GM21526 (cell line): ENCODE results near the gene USP17L12.
"Not testable (repeated sequence)": the region's sequence is repeated elsewhere in the genome, so short reads cannot be mapped to it uniquely, and the experiment has no call there.

Experiments used
- ATAC-seq: cut with Tn5 transposase; IDR thresholded peaks from one replicate; pipeline ENCODE4 v1.9.1; 2021; ENCODE audit warnings: moderate library complexity; ENCODE audit not compliant: unreplicated experiment, low FRiP score

Gene USP17L12, protein sequence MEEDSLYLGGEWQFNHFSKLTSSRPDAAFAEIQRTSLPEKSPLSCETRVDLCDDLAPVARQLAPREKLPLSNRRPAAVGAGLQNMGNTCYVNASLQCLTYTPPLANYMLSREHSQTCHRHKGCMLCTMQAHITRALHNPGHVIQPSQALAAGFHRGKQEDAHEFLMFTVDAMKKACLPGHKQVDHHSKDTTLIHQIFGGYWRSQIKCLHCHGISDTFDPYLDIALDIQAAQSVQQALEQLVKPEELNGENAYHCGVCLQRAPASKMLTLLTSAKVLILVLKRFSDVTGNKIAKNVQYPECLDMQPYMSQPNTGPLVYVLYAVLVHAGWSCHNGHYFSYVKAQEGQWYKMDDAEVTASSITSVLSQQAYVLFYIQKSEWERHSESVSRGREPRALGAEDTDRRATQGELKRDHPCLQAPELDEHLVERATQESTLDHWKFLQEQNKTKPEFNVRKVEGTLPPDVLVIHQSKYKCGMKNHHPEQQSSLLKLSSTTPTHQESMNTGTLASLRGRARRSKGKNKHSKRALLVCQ

DNA sequence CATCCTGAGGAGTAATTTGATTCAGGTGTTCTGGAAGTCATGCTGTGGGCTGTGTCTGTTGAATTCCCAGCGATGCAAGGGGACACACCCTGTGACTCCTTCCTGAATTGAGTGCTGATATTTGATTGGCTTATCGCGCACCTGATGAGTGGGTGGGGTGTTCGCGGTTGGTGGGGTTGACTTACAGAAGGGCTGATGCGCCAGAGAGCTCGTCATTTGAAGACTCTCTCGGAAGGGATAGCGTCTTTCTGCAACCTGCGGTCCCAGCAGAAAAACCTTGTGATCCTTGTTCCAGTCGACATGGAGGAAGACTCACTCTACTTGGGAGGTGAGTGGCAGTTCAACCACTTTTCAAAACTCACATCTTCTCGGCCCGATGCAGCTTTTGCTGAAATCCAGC, at the start of gene USP17L12:
Gene USP17L12, plus strand, starts transcription at position 301 of the 400 bp plus-strand sequence. Its CDS starts 0 bp downstream, at position 301.
- ATAC-seq: not testable (repeated sequence)

DNA sequence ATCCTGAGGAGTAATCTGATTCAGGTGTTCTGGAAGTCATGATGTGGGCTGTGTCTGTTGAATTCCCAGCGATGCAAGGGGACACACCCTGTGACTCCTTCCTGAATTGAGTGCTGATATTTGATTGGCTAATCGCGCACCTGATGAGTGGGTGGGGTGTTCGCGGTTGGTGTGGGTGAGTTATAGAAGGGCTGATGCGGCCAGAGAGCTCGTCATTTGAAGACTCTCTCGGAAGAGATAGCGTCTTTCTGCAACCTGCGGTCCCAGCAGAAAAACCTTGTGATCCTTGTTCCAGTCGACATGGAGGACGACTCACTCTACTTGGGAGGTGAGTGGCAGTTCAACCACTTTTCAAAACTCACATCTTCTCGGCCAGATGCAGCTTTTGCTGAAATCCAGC, 9.6 kb upstream of the USP17L12 start, which contains the start of gene USP17L10:
Gene USP17L10, plus strand, starts transcription at position 301 of the 400 bp plus-strand sequence. Its CDS starts 0 bp downstream, at position 301.
- not testable (repeated sequence) for ATAC-seq

DNA sequence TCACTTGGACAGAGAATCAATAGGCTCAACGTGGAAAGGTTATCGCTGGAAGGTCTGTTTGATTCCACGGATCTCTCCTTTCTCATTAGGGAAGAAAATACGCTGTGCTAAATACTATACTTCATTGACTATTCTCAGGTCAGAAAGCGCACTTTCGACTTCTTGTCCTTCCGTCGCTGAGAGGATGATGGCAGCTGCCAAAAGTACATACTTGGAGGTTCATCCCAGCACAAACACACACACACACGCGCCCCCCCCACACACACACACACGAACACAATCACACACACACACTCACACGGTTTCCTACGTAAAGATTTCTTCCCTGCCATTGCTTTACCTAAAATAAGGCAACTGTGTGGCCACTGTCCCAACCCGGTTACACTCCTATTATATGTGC, 5.3 kb upstream of the USP17L12 start:
- not testable (repeated sequence) for ATAC-seq

GRCh38 chr4:9215105-9215504, 4.8 kb upstream of the USP17L12 start, which contains the start of gene USP17L11:
TSS of gene USP17L11 (plus strand) at chr4:9215405. CDS start at chr4:9215405, 0 bp downstream.
- not testable (repeated sequence) for ATAC-seq

GRCh38 chr4:9224596-9224995, 4.6 kb downstream of the USP17L12 start, which contains the start of gene USP17L13:
TSS of gene USP17L13 (plus strand) at chr4:9224896. CDS start at chr4:9224896, 0 bp downstream.
- ATAC-seq: not testable (repeated sequence)

GRCh38 chr4:9230249-9230648, 10.3 kb downstream of the USP17L12 start:
- ATAC-seq: not testable (repeated sequence)

- ATAC-seq: not testable (repeated sequence)
Observed at GRCh38 chr4:9234085-9234484, 14.1 kb downstream of the USP17L12 start, which contains the start of gene USP17L15. TSS of gene USP17L15 (plus strand) at chr4:9234385. CDS start at chr4:9234385, 0 bp downstream.

DNA sequence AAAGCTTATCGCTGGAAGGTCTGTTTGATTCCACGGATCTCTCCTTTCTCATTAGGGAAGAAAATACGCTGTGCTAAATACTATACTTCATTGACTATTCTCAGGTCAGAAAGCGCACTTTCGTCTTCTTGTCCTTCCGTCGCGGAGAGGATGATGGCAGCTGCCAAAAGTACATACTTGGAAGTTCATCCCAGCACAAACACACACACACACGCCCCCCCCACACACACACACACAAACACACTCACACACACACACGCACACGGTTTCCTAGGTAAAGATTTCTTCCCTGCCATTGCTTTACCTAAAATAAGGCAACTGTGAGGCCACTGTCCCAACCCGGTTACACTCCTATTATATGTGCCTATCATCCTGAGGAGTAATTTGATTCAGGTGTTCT, 18.5 kb downstream of the USP17L12 start:
- ATAC-seq: not testable (repeated sequence)

DNA sequence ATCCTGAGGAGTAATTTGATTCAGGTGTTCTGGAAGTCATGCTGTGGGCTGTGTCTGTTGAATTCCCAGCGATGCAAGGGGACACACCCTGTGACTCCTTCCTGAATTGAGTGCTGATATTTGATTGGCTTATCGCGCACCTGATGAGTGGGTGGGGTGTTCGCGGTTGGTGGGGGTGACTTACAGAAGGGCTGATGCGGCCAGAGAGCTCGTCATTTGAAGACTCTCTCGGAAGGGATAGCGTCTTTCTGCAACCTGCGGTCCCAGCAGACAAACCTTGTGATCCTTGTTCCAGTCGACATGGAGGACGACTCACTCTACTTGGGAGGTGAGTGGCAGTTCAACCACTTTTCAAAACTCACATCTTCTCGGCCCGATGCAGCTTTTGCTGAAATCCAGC, 23.6 kb downstream of the USP17L12 start, which contains the start of gene USP17L17:
Gene USP17L17, plus strand, starts transcription at position 301 of the 400 bp plus-strand sequence. Its CDS starts 0 bp downstream, at position 301.
- ATAC-seq: not testable (repeated sequence)

DNA sequence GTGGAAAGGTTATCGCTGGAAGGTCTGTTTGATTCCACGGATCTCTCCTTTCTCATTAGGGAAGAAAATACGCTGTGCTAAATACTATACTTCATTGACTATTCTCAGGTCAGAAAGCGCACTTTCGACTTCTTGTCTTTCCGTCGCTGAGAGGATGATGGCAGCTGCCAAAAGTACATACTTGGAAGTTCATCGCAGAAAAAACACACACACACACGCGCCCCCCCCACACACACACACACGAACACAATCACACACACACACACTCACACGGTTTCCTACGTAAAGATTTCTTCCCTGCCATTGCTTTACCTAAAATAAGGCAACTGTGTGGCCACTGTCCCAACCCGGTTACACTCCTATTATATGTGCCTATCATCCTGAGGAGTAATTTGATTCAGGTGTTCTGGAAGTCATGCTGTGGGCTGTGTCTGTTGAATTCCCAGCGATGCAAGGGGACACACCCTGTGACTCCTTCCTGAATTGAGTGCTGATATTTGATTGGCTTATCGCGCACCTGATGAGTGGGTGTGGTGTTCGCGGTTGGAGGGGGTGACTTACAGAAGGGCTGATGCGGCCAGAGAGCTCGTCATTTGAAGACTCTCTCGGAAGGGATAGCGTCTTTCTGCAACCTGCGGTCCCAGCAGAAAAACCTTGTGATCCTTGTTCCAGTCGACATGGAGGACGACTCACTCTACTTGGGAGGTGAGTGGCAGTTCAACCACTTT, 28.2 kb downstream of the USP17L12 start, which contains the start of gene USP17L18:
Gene USP17L18, plus strand, starts transcription at position 678 of the 728 bp plus-strand sequence. Its CDS starts 0 bp downstream, at position 678.
- not testable (repeated sequence) for ATAC-seq

DNA sequence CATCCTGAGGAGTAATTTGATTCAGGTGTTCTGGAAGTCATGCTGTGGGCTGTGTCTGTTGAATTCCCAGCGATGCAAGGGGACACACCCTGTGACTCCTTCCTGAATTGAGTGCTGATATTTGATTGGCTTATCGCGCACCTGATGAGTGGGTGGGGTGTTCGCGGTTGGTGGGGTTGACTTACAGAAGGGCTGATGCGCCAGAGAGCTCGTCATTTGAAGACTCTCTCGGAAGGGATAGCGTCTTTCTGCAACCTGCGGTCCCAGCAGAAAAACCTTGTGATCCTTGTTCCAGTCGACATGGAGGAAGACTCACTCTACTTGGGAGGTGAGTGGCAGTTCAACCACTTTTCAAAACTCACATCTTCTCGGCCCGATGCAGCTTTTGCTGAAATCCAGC, 33.1 kb downstream of the USP17L12 start, which contains the start of gene USP17L19:
Gene USP17L19, plus strand, starts transcription at position 301 of the 400 bp plus-strand sequence. Its CDS starts 0 bp downstream, at position 301.
- ATAC-seq: not testable (repeated sequence)

DNA sequence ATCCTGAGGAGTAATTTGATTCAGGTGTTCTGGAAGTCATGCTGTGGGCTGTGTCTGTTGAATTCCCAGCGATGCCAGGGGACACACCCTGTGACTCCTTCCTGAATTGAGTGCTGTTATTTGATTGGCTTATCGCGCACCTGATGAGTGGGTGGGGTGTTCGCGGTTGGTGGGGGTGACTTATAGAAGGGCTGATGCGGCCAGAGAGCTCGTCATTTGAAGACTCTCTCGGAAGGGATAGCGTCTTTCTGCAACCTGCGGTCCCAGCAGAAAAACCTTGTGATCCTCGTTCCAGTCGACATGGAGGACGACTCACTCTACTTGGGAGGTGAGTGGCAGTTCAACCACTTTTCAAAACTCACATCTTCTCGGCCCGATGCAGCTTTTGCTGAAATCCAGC, 37.9 kb downstream of the USP17L12 start, which contains the start of gene USP17L20:
Gene USP17L20, plus strand, starts transcription at position 301 of the 400 bp plus-strand sequence. Its CDS starts 0 bp downstream, at position 301.
- ATAC-seq: not testable (repeated sequence)

DNA sequence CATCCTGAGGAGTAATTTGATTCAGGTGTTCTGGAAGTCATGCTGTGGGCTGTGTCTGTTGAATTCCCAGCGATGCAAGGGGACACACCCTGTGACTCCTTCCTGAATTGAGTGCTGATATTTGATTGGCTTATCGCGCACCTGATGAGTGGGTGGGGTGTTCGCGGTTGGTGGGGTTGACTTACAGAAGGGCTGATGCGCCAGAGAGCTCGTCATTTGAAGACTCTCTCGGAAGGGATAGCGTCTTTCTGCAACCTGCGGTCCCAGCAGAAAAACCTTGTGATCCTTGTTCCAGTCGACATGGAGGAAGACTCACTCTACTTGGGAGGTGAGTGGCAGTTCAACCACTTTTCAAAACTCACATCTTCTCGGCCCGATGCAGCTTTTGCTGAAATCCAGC, 42.6 kb downstream of the USP17L12 start, which contains the start of gene USP17L21:
Gene USP17L21, plus strand, starts transcription at position 301 of the 400 bp plus-strand sequence. Its CDS starts 0 bp downstream, at position 301.
- ATAC-seq: not testable (repeated sequence)

- ATAC-seq: not testable (repeated sequence)
Observed at GRCh38 chr4:9267319-9267718, 47.4 kb downstream of the USP17L12 start, which contains the start of gene USP17L22. TSS of gene USP17L22 (plus strand) at chr4:9267619. CDS start at chr4:9267619, 0 bp downstream.
